OCI-LY1 (cell line): ENCODE measurements around the gene FBXW7.

Source experiments
- H2AFZ ChIP-seq: fragments of 200-600 bp; sonication (generic), shearing (Covaris generic); 2 replicates; pipeline ENCODE4 v1.6.0; 2014; ENCODE audit warnings: antibody characterized with exemption, mild to moderate bottlenecking, low read length
- H3F3A ChIP-seq: fragments of 200-600 bp; sonication (generic), shearing (Covaris generic); 2 replicates; pipeline ENCODE4 v1.6.0; 2014; ENCODE audit warnings: mild to moderate bottlenecking, antibody characterized with exemption, low read length, moderate library complexity; ENCODE audit not compliant: insufficient read depth
- H3K27ac ChIP-seq: fragments of 200-600 bp; sonication (generic); 2 replicates; pipeline ENCODE4 v1.5.1; 2014; ENCODE audit warnings: low read length, mixed run types, mild to moderate bottlenecking, low read depth; ENCODE audit not compliant: poor library complexity, severe bottlenecking
- H3K27me3 ChIP-seq: fragments of 200-600 bp; sonication (generic); 2 replicates; pipeline ENCODE4 v1.6.0; 2014; ENCODE audit warnings: antibody characterized with exemption, mild to moderate bottlenecking, low read length, moderate library complexity; ENCODE audit not compliant: insufficient read depth
- H3K36me3 ChIP-seq: fragments of 200-600 bp; sonication (generic); 2 replicates; pipeline ENCODE4 v1.6.1; 2014; ENCODE audit warnings: mild to moderate bottlenecking, antibody characterized with exemption, low read length, moderate library complexity, mixed read lengths; ENCODE audit not compliant: insufficient read depth
- H3K4me1 ChIP-seq: fragments of 200-600 bp; sonication (generic); 2 replicates; pipeline ENCODE4 v1.5.1; 2014; ENCODE audit warnings: mild to moderate bottlenecking, low read length, moderate library complexity; ENCODE audit not compliant: insufficient read depth, severe bottlenecking
- H3K4me2 ChIP-seq: fragments of 200-600 bp; sonication (generic), shearing (Covaris generic); 2 replicates; pipeline ENCODE4 v1.6.1; 2014; ENCODE audit warnings: low read length
- H3K4me3 ChIP-seq: fragments of 200-600 bp; sonication (generic); 2 replicates; pipeline ENCODE4 v1.5.1; 2014; ENCODE audit warnings: low read length, low read depth, mild to moderate bottlenecking, mixed read lengths; ENCODE audit not compliant: poor library complexity, severe bottlenecking
- H3K79me2 ChIP-seq: fragments of 200-600 bp; shearing (Covaris generic); 2 replicates; pipeline ENCODE4 v1.6.1; 2016; ENCODE audit warnings: mixed run types, low read length, mixed read lengths; ENCODE audit not compliant: insufficient read depth
- H3K9ac ChIP-seq: fragments of 200-600 bp; sonication (generic), shearing (Covaris generic); 2 replicates; pipeline ENCODE4 v1.6.1; 2014; ENCODE audit warnings: mild to moderate bottlenecking, low read length, mixed read lengths
- H3K9me2 ChIP-seq: fragments of 200-600 bp; sonication (generic), shearing (Covaris generic); 2 replicates; pipeline ENCODE4 v1.6.1; 2014; ENCODE audit warnings: low read depth, mild to moderate bottlenecking, low read length, mixed read lengths
- H3K9me3 ChIP-seq: fragments of 200-600 bp; shearing (Covaris generic); 2 replicates; pipeline ENCODE4 v1.6.1; 2014; ENCODE audit warnings: low read length, mixed read lengths
- H4K20me1 ChIP-seq: fragments of 200-600 bp; sonication (generic), shearing (Covaris generic); 2 replicates; pipeline ENCODE4 v1.6.0; 2016; ENCODE audit warnings: mild to moderate bottlenecking, low read length; ENCODE audit not compliant: insufficient read depth
- CTCF ChIP-seq: fragments of 200-600 bp; sonication (generic), shearing (Covaris generic); IDR thresholded peaks from 2 replicates; pipeline ENCODE4 v1.5.1; 2017; ENCODE audit warnings: mild to moderate bottlenecking, antibody characterized with exemption, low read length, moderate library complexity, mixed read lengths
- EZH2 ChIP-seq: fragments of 200-600 bp; sonication (generic), shearing (Covaris generic); IDR thresholded peaks from 2 replicates; pipeline ENCODE4 v1.8.0; 2017; ENCODE audit warnings: borderline replicate concordance, mixed run types, mild to moderate bottlenecking, antibody characterized with exemption, low read length, moderate library complexity, mixed read lengths

The FBXW7 gene

GRCh38 chr4:152374153-152374552 lies 161.7 kb downstream of the FBXW7 start:
- H4K20me1 ChIP-seq: no peaks in the 10 kb centered on the region
- no peak overlapping the region for H3K4me3 ChIP-seq
- H3K9ac ChIP-seq: no peak overlapping the region
- no peak overlapping the region for H3K4me2 ChIP-seq
- no peaks in the 10 kb centered on the region for H3F3A ChIP-seq
- H2AFZ ChIP-seq: no peak overlapping the region
- TF ChIP-seq EZH2 (no peak), CTCF (no peak)
- H3K79me2 ChIP-seq: peaks cover 16% of the 10 kb centered on the region; the same call in 1 of the 2 replicates
- no peaks in the 10 kb centered on the region for H3K9me3 ChIP-seq
- no peaks in the 10 kb centered on the region for H3K27me3 ChIP-seq
- H3K36me3 ChIP-seq: no peaks in the 10 kb centered on the region
- no peak overlapping the region for H3K27ac ChIP-seq
- no peaks in the 10 kb centered on the region for H3K9me2 ChIP-seq
- no peaks in the 10 kb centered on the region for H3K4me1 ChIP-seq

- H3K9me3 ChIP-seq: no peaks in the 10 kb centered on the region
- H3K79me2 ChIP-seq: peaks cover 16% of the 10 kb centered on the region; the same call in 1 of the 2 replicates
- H3F3A ChIP-seq: no peaks in the 10 kb centered on the region
- H3K4me1 ChIP-seq: no peaks in the 10 kb centered on the region
- TF ChIP-seq EZH2 (no peak), CTCF (no peak)
- no peaks in the 10 kb centered on the region for H3K27me3 ChIP-seq
- H3K27ac ChIP-seq: no peak overlapping the region
- no peak overlapping the region for H3K9ac ChIP-seq
- H3K36me3 ChIP-seq: no peaks in the 10 kb centered on the region
- H2AFZ ChIP-seq: no peak overlapping the region
- H3K4me3 ChIP-seq: no peak overlapping the region
- H3K4me2 ChIP-seq: no peak overlapping the region
- no peaks in the 10 kb centered on the region for H3K9me2 ChIP-seq
- no peaks in the 10 kb centered on the region for H4K20me1 ChIP-seq
Measured at GRCh38 chr4:152372444-152372843, 163.4 kb downstream of the FBXW7 start.

GRCh38 chr4:152369902-152370295 lies 166.0 kb downstream of the FBXW7 start:
- Histone ChIP-seq H3K27ac (no peak overlapping the region), H3K4me2 (no peak overlapping the region), H3F3A (no peaks in the 10 kb centered on the region), H4K20me1 (no peaks in the 10 kb centered on the region), H3K27me3 (no peaks in the 10 kb centered on the region), H3K79me2 (peaks cover 16% of the 10 kb centered on the region; the same call in 1 of the 2 replicates), H3K9ac (no peak overlapping the region), H3K9me3 (no peaks in the 10 kb centered on the region), H3K4me1 (no peaks in the 10 kb centered on the region), H3K36me3 (peaks cover 8% of the 10 kb centered on the region), H3K9me2 (no peaks in the 10 kb centered on the region), H3K4me3 (no peak overlapping the region), H2AFZ (no peak overlapping the region)
- TF ChIP-seq EZH2: no peak
- 0 out of 2 replicates have a peak, but pooled peaks have one; percentile 6 for TF ChIP-seq CTCF
